ENCODE measurements around the gene LEPROT.
"Not testable (repeated sequence)": the region's sequence is repeated elsewhere in the genome, so short reads cannot be mapped to it uniquely, and the experiment has no call there.

LEPROT gene

GRCh38 chr1:65441464-65441863 is 21.0 kb downstream of the LEPROT start:
- no peak for DNase-seq

- no peak for DNase-seq
Observed at GRCh38 chr1:65442442-65442841, 22.0 kb downstream of the LEPROT start.

- no peak for DNase-seq
Observed at GRCh38 chr1:65443647-65444046, 23.2 kb downstream of the LEPROT start.

GRCh38 chr1:65444128-65444640 is 23.7 kb downstream of the LEPROT start:
- no peak for DNase-seq

GRCh38 chr1:65445837-65446236 is 25.4 kb downstream of the LEPROT start:
- no peak for DNase-seq

GRCh38 chr1:65449214-65449823 is 28.9 kb downstream of the LEPROT start:
- DNase-seq, result no peak

- DNase-seq, result not testable (repeated sequence)
Observed at GRCh38 chr1:65455678-65456077, 35.2 kb downstream of the LEPROT start.

- no peak for DNase-seq
Observed at GRCh38 chr1:65456481-65456880, 36.0 kb downstream of the LEPROT start.

GRCh38 chr1:65457868-65458267 is 37.4 kb downstream of the LEPROT start:
- no peak for DNase-seq

- DNase-seq, result no peak
Observed at GRCh38 chr1:65458730-65459396, 38.4 kb downstream of the LEPROT start.

GRCh38 chr1:65459397-65459768 is 38.9 kb downstream of the LEPROT start:
- DNase-seq, result peak in 1 of 2 experiments; percentile 18

- DNase-seq, result not testable (repeated sequence)
Observed at GRCh38 chr1:65465837-65466236, 45.4 kb downstream of the LEPROT start.

- DNase-seq, result no peak
Observed at GRCh38 chr1:65467536-65467935, 47.1 kb downstream of the LEPROT start.

- no peak for DNase-seq
Observed at GRCh38 chr1:65469126-65469888, 48.8 kb downstream of the LEPROT start.

GRCh38 chr1:65469889-65470340 is 49.4 kb downstream of the LEPROT start:
- no peak for DNase-seq

GRCh38 chr1:65470766-65471165 is 50.3 kb downstream of the LEPROT start:
- DNase-seq, result no peak

- DNase-seq, result no peak
Observed at GRCh38 chr1:65471213-65471833, 50.9 kb downstream of the LEPROT start.

GRCh38 chr1:65471861-65472332 is 51.4 kb downstream of the LEPROT start:
- no peak for DNase-seq

GRCh38 chr1:65476327-65476726 is 55.9 kb downstream of the LEPROT start:
- DNase-seq, result no peak

- no peak for DNase-seq
Observed at GRCh38 chr1:65477414-65478378, 57.2 kb downstream of the LEPROT start.

- DNase-seq, result no peak
Observed at GRCh38 chr1:65478379-65479026, 58.0 kb downstream of the LEPROT start.

All from NCI-H2081 (cell line).